Activated T-cell treated with anti-CD3 and anti-CD28 coated beads, Interleukin-2, amount 50 U/mL, for 48 hours (primary cell): Measurements from ENCODE around the gene NINL.
"Not testable (repeated sequence)": the region's sequence is repeated elsewhere in the genome, so short reads cannot be mapped to it uniquely, and the experiment has no call there.

Experiments
- DNase-seq, 2 experiments: peaks; one replicate each; pipeline ENCODE4 v3.0.0-alpha.2; 2020

NINL gene

GRCh38 chr20:25584905-25585704 lies at the start of gene NINL:
Gene NINL (minus strand): TSS chr20:25585531. CDS start chr20:25526587, 58,944 bp downstream.
- DNase-seq: peak; percentile 61 to 71

- DNase-seq: no peak
Observed at GRCh38 chr20:25632940-25633790, 47.8 kb upstream of the NINL start.

GRCh38 chr20:25630615-25631014 lies 45.3 kb upstream of the NINL start:
- not testable (repeated sequence) for DNase-seq

GRCh38 chr20:25629816-25630499 lies 44.6 kb upstream of the NINL start:
- DNase-seq: no peak

DNA sequence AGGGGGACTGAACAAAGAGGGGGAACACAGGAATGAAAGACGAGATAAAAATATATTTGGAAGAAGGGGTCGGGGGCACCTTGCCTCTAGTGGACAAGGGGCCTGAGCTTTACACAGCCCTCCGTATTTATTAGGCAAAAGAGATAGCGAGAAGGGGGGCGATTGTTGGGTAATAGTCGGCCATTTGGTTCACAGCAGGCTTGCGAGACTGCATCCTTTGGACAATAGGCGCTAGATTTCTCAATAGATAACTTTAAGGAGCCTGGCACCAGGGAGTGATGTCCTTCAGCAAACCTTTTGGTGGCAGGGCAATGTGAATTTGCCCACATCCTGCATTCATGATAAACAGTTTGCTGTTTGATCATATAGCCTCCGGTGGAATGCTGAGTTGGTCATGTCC lies 41.4 kb upstream of the NINL start:
- no peak for DNase-seq

- DNase-seq: no peak
Observed at GRCh38 chr20:25624500-25624939, 39.2 kb upstream of the NINL start.

DNA sequence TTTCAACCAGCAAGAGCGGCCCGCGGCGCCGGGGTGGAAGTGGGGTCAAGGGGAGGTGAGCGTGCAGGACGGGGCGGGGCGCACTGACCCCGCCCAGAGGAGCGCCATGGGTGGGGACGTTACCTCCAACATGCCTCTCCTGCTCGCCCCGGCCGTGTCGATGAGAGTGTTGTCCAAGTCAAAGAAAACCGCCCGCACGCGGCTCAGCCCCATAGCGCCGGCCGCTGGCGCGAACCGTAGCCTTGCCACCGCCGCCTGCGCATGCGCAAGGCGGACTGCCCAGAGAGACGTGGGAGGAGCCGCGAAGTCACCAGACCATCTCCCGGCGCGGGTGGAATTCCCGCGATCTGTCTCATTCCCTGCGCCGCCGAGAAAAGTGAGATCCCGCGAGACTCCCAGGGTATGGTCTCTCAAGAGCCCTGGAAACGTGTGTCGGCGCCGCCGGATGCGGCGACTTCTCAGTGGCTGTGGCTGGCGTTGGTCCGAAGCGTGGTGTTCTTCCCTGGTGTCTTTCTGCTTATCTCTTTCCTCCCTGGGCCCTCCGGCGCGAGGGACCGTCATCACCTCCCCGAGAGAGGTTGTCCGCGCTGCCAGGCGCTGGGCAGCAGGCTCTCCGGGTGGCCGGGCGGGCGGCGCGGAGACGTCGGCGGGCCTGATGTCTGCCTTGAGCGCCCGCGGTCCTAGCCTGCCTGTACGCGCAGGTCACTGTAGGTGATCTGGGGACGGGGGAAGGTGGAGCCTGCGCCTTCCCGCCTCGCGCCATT lies 38.6 kb upstream of the NINL start, which contains the start of gene NANP:
Gene NANP, minus strand, starts transcription at position 279 of the 764 bp plus-strand sequence. Its CDS starts 66 bp downstream, at position 213.
- peak; percentile 93 to 94 for DNase-seq

DNA sequence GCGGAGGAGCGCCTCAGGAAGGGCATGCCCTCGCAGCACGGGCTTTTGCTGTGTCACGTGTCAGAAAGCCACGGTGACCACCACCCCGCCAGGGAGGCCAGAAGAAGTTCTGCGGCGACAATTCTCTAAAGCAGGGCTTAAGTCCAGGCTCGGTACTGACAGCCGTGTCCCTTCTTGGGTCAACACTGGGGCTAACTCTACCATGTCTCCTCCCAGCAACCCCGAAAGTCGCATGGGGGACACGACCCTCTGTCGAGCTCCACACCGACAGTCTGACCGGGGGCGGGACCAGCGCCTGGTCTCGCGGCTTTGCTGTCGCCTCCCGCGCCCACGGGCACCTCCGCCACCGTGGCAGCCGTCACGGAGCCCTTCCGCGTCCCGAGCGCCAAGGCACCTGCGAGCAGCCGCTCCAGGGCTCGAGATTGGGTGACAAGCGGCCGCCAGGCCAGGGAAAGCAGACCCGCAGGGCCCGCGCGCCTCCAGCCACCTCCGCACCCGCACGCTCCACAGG lies 37.9 kb upstream of the NINL start:
- DNase-seq: peak; percentile 53 to 61

DNA sequence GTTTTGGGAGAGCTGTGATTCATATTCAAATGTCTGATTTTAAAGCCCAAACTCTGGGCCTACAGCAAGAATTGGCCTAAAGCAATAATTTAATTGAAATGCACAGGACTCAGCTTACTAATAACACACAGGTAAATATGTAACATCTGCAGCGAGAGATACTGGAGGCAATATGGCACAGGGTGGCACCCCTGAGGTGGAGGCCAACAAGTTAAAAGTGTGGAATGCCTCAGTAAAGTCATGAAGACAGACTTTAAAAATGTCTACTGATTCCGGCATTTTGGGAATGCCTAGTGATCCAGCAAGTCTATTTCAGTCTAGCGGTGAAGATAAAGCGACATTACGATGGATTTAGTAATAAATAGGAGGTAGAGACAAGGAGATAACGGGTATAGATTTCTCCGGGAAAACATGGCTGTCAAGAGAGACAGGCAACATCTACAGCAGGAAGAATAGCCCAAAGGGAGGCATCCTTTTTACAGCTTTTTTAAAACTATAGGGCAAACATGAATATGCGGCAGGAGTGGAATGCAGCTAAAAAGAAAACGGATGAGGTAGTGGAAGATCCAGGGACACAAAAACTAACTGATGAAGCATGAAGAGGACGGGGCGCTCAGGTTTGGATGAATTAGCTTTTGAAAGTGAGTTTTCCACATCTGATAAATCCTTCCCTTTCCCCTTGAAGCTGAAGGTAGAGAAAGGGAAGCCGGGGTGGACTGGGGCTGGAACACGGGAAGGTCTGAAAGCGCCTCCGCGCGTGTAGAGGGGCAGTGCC lies 37.3 kb upstream of the NINL start:
- DNase-seq: no peak

GRCh38 chr20:25622049-25622448 lies 36.7 kb upstream of the NINL start:
- DNase-seq: no peak

DNA sequence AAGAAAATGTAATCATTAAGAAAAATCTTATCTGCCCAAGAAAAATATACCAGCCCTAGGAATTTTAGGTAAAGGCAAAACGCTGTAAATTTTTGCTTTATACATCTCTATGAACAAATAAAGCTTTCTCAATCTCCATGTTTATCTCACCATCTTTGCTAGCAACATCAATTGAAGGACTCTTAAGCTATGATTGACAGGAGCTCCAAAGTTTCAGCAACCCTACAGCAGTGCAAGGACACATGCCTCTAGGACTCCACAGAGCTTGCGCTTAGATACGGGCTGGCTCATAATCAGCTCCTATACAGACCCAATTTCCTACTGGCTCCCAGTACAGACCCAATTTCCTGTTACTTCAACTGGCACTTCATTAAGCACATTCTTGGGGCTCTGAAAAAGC lies 34.2 kb upstream of the NINL start:
- no peak for DNase-seq

- no peak for DNase-seq
Observed at GRCh38 chr20:25608774-25609173, 23.4 kb upstream of the NINL start.

DNA sequence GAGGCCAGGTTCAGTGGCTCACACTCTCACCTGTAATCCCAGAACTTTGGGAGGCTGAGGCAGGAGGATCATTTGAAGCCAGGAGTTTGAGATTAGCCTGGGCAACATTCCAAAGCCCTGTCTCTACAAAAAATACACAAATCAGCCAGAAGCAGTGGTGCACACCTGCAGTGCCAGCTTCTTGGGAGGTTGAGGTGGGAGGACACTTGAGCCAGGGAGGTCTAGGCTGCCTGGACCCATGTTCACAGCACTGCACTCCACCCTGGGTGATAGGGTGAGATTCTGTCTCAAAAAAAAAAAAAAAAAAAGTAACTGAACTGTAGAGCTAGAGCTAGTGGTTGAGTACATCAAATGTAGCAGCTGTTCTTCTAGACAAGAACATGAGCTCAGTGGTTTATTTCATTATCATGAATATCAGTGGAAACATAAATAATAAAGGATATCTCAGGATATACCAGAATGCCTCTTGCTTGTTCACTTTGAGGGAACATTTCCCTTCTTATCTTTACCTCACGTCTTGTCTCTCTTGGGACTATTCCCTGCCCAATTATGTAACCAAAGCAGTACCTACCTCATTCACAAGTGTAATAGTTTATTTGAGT lies 20.9 kb upstream of the NINL start:
- no peak for DNase-seq

DNA sequence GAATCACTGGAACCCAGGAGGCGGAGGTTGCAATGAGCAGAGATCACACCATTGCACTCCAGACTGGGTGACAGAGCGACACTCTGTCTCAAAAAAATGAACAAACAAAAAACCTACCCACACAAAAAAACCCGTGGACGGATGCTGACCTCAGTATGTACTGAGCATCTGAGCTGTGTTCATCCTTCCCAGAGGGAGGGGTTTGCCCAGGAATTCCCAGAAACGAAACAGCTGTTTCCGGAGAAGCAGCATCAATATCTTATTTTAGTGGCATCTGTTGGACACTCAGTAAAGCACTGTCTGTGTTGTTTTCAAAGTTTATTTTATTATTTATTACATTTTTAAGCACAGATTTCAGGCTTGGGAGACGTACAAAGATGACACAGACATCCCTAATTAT lies 19.8 kb upstream of the NINL start:
- DNase-seq: no peak

- no peak for DNase-seq
Observed at GRCh38 chr20:25604611-25605010, 19.3 kb upstream of the NINL start.

DNA sequence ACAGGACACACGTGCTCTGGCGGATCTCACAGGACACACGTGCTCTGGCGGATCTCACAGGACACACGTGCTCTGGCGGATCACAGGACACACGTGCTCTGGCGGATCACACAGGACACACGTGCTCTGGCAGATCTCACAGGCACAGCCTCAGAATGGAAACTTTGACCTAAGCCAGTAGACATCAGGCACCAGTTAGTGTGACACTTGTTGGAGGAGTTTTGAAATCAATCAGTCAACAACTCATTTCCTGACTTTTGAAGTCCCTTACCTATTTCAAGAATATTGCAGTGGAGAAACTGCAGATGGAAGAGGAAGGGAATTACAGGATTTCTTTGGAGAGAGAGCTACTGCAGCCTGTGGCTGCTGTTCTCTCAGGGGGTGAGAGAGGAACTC lies 17.6 kb upstream of the NINL start:
- peak in 1 of 2 experiments; percentile 29 for DNase-seq

- DNase-seq: not testable (repeated sequence)
Observed at GRCh38 chr20:25602191-25602913, 17.0 kb upstream of the NINL start.

DNA sequence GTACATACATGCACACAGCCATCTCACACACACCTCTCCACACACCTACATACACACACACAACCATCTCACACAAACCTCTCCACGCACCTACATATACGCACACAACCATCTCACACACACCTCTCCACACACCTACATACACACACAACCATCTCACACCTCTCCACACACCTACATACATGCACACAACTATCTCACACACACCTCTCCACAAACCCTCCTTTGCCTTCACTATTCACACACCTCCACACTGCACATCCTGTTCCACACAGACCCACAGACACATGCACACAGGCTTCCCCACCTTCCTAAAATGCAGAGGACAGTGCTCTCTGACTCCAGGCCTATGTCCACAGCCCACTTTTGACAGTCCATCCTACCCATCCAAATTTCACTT lies 16.3 kb upstream of the NINL start:
- no peak for DNase-seq

- DNase-seq: no peak
Observed at GRCh38 chr20:25600632-25601031, 15.3 kb upstream of the NINL start.
